GM18907 (cell line): Measurements from ENCODE around the gene ZNF136.

Experiments used
- ATAC-seq: cut with Tn5 transposase; IDR thresholded peaks from one replicate; pipeline ENCODE4 v1.9.1; 2021; ENCODE audit warnings: mild to moderate bottlenecking, moderate library complexity; ENCODE audit not compliant: unreplicated experiment

Gene ZNF136

DNA sequence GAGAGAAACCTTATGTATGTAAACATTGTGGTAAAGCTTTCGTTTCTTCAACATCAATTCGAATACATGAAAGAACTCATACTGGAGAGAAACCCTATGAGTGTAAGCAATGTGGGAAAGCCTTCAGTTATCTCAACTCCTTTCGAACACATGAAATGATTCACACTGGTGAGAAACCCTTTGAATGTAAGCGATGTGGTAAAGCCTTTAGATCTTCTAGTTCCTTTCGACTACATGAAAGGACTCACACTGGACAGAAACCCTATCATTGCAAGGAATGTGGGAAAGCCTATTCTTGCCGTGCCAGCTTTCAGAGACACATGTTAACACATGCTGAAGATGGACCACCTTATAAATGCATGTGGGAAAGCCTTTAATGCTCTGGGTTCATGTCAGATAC, 24.7 kb downstream of the ZNF136 start:
- no peak for ATAC-seq

DNA sequence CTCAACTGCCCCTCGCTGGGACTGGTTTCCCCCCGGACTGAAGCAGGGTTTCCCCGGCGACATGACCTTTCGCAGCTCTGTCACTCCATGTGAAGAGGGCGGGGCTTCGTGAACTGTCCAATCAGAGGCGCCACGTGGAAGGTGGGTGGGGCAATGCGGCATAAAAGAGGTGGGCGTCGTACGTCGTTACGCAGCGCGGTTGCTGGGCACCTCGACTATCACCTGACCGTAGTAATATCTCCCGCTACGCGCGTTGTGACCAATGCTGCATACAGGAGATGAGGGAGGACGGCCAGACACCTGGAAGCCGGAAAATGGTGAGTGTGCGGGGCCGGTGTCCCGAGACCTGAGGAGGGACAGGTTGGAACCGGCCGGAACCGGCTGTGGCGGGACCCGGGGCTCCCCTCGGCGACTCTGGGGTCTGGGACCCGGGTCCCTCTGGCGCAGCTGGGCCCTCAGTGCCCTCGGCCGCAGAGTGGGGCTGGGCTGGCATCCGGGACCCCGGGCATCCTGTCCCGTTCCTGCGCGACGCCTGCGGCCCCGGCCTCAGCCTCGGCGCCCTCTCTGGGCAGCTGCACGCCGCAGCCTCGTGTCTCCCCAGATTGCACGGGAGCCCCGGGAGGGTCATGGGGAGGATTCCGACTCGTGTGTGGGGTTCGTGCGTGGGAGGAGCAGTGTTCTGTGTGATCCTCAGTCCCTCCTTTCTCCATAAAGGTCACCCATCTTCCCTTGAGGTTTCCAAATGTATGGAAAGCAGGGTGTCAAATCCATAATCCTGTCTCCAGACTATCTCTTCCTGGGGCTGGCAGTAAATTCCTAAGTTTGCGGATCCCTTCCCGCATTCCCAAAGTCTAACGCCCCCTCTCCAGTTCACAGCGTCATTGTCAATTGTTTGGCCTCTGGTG, 32.2 kb downstream of the ZNF136 start:
- no peak for ATAC-seq

DNA sequence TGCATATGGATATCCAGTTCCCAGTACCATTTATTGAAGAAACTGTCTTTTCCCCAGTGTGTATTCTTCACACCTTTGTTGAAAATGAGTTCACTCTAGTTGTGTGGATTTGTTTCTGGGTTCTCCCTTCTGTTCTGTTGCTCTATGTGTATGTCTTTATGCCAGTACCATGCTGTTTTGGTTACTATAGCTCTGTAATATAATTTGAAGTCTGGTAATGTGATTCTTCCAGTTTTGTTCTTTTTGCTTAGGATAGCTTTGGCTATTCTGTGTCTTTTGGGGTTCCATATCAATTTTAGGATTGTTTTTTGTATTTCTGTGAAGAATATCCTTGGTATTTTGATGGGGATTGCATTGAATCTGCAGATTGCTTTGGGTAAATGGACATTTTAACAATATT, 35.2 kb downstream of the ZNF136 start:
- no peak for ATAC-seq

DNA sequence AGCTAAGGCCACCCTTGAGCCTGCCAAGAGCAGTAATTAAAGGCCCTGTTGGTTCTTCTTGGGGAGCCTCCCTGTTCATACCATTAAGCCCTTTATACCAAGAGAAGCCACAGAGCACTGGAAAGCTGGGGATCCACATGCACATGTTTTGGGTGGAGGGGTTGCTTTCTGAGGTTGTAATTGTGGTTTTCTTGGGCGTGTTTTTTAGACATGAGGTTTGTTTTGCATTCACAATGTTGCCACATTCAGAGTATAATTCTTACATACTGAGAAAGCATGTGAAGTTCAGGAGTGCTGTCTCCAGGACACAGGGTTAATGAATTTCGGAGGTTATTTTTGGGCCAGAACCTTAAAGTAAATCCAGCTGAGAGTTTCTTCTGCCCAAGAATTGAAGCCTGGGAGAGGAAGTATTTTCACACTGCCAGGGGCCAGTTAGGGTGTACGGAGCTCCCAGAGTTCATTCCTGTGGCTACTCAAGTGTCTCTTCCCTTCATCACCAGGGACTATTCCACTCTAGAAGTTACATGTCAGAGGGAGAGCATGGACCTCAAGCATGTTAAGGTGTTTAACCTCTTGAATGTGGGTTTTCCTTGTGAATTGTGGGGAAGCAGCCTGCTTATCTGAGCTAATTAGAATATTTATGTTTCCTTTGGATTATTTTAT, 37.0 kb downstream of the ZNF136 start:
- ATAC-seq, result no peak

DNA sequence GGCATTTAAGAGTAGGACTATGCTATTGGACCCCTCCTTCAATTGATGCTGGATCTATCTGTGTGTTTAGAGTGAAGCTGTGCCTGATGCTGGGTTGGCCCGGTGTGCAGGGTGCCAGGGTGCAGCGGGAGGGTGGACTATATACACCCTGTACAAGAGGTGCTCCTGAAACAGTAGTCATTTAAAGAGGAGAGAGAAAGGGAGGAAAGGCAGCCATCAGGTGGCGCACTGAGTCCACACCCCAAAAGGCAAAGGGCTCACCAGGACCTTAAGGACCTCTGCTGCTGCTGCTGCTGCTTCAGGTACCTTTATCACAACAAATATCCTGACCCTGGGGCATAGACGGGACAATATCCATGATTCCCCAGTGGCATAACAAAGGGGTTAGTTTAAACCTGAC, 39.4 kb downstream of the ZNF136 start:
- no peak for ATAC-seq

DNA sequence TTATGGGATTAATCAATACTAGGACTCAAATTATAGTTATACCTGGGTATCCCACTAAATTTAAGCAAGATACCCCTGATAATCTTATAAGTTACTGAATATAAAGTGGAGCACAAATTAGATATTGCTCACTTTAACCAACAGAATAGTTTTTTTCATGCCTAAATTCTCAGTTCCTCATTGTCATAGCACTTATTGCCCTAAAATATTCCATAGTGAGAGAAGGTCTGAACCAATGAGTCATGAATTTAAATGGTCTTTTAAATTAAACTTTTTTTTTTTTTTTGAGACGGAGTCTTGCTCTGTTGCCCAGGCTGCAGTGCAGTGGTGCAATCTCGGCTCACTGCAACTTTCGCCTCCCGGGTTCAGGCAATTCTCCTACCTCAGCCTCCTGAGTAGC, 42.4 kb downstream of the ZNF136 start:
- ATAC-seq, result no peak

DNA sequence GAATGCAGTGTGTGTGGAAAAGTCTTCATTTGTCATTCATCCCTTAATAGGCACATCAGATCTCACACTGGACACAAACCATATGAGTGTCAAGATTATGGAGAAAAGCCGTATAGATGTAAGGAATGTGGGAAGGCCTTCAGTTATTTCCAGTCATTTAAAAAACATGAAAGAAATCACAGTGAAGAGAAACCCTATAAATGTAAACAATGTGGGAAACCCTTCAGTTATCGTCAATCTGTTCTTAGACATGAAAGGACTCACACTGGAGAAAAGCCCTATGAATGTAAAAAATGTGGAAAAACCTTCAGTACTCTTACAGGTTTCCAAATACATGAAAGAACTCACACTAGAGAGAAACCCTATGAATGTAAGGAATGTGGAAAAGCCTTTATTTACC, 45.3 kb downstream of the ZNF136 start:
- ATAC-seq, result no peak

DNA sequence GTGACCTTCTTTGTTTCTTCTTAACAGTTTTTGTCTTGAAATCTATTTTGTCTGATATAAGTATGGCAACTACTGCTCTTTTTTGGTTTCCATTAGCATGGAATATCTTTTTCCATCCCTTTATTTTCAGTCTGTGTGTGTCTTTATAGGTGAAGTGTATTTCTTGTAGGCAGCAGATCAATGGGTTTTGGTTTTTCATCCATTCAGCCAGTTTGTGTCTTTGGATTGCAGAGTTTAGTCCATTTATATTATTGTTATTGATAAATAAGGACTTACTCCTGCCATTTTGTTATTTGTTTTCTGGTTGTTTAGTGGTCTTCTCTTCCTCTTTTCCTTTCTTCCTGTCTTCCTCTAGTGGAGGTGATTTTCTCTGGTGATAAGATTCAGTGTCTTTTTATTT, 54.4 kb downstream of the ZNF136 start:
- ATAC-seq, result no peak

DNA sequence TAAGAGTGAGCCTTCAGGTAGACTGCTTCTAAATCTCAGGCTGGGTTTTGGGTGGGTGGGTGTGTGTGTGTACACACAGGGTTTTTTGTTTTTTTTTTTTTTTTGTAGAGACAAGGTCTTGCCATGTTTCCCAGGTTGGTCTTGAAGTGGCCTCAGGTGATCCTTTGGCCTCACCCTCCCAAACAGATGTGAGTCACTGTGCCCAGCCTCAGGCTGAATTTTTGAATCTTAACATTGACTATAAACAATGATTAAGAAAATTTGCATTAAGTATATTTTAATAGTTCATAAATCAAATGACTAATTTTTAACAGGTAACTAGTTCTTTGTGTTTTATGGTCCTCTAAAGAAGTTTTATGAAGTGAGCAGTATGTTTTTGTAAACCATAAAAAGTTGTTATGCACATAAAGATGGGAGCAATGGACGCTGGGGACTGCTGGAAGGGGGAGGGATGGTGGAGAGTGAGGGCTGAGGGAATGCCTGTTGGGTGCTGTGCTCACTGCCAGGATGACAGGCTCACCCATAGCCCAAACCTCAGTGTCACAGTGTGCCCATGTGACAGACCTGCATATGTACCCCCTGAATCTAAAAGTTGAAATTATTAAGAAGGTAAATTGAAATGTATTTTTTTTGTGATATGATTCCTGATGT, 60.2 kb downstream of the ZNF136 start:
- no peak for ATAC-seq

DNA sequence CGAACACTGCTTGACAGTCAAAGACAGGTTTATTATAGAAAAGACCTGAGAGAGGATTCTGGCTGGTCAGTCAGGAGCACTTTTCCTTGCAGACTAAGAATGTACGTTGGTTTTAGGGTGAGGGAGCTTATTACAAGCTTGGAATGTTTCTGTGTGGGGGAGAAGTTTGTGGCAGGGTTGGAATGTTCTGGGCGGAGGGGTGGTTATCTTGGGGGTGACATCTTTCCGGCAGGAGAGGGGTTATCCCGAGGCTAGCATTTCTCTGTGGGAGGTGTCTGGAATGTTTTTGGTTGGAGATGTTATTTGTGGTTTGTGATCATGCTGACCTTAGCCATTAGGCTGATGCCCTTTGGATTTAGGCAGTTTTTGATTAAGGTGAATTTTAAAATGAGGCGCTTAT, 61.8 kb downstream of the ZNF136 start:
- ATAC-seq, result no peak

DNA sequence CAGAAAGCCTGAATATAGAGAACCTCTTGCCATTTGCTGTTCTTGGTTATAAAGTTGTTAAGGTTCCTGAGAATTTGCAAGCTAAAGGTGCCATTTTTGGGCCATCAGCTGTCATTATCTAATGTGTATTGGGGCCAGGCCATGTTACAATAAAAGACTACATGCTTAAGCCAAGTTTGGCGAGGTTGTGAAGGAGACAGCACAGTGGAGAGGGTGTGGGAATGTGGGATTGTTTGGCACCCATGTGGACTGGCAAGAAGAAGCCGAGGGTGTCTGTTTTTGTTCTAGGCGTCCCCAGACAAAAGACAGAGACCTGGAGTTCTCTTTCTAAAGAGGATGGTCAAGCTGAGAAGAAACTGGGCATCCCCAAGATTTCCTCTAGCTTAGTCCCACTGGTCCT, 67.1 kb downstream of the ZNF136 start:
- no peak for ATAC-seq

DNA sequence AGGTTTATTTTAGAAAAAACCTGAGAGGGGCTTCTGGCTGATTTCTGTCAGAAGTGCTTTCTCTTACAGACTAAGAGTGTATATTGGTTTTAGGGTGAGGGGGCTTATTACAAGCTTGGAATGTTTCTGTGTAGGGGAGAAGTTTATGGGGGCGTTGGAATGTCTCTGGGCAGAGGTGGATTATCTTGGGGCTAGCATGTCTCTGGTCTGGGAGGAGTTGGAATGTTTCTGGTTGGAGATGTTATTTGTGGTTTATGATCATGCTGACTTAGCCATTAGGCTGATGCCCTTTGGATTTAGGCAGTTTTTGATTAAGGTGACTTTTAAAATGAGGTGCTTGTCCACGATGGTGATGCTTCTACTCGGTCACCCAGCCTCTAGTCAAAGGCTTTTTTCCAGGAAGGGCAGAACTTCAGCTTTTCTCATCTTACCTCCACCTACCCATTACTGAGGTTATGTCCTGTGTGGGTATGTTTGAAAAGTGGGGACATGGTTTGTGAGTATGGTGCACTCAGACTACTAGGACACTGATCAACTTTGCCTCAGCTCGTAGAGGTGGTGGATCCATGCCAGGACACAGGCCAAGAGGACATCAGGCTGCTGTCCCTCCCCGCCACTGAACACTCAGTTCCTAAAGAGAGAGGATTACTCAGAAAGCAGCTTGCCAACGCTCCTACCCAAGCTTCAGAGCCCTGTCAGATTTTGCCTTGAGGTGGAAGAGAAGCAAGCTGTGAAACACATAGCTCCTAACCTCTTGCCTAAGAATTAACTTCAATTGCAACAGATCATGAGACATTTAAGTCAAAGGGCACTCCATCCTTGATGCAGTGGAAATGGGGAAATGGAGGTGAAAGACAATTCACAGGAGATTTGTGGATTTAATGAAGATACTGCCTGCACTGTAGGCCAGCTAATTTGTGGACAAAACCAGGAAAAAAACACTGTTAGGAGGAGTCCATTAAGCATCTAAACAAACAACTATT, 68.1 kb downstream of the ZNF136 start:
- ATAC-seq, result no peak

DNA sequence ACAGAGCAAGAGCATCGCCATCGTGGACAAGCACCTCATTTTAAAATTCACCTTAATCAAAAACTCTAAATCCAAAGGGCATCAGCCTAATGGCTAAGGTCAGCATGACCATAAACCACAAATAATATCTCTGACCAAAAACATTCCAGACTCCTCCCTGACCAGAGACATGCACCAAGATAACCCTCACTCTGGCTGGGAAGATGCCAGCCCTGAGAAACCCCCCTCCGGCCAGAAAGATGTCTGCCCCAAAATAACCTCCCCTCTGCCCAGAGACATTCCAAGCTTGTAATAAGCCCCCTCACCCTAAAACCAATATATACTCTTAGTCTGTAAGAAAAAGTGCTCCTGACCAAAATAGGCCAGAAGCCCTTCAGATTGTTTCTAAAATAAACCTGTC, 70.1 kb downstream of the ZNF136 start:
- ATAC-seq, result no peak

DNA sequence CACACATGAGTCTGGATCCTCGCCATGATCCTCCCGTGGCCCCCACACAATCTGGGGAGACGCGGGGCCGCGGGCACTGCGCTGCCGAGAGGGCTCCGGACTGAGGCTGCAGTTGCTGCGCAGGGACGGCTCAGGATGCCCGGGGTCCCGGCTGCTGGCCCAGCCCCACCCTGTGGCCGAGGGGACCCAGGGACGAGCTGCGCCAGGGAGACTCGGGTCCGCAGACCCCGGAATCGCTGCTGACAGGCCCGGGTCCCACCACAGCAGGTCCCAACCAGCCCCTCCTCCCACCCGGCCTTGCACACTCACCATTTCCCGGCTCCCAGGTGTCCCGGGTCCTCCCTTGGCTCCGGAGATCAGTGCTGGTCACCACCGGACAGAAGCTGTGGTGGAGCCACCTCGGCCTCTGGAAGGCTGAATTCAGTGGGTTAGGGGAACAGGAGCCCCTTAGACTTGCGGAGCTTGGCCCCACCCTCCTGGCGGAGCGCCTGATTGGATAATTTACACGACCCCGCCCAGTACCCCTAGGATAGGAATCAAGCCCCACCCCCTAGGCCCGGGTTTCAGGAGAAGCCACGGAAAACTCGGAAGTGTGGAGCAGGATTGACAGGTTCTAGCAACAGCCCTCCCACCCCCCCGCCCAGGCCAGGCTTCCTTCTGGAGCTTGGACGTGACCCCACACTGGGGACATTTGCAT, 74.4 kb downstream of the ZNF136 start:
- no peak for ATAC-seq
